ENCODE data around the gene NKAIN1. TPM values are rescaled to one million over a fixed set of nuclear protein-coding genes. Genes with fewer than 3 reads are reported as not detected.

The NKAIN1 gene
- total RNA-seq (0.23 and 0.40 TPM in 2 replicates), polyA plus RNA-seq (0.29 and 0.60 TPM in 2 replicates), polyA minus RNA-seq (0.12 and 0.28 TPM in 2 replicates), Bru-seq, nascent RNA (percentile 14 among the genes with signal in this experiment), BruChase-seq, experiment 1, labeled RNA remaining after a 6-hour chase (percentile 5 among the genes with signal in this experiment), BruChase-seq, experiment 2, labeled RNA remaining after a 2-hour chase (percentile 12 among the genes with signal in this experiment)
- 0.14 and 0.21 TPM in 2 replicates for polyA plus RNA-seq (2011; cell fraction: cytosol; rRNA removed)
- polyA plus RNA-seq (2011; cell fraction: nucleus; rRNA removed) = not detected in 2 replicates
- polyA plus RNA-seq (2012) = 0.16 and 0.27 TPM in 2 replicates
- not detected for polyA minus RNA-seq (2011; cell fraction: cytosol; rRNA and poly(A)+ RNA removed)
- not detected in 2 replicates for polyA minus RNA-seq (2011; cell fraction: nucleus; rRNA and poly(A)+ RNA removed)
- long read RNA-seq = 0 reads

GRCh38 chr1:31239653-31240241, at the start of gene NKAIN1:
TSS of gene NKAIN1 (minus strand) at chr1:31239887. CDS start at chr1:31239547, 340 bp downstream.
- peak within 1 kb of the TSS; percentile 27 for H3K4me2 ChIP-seq (ENCODE audit: insufficient read depth, low read length)
- no peaks in the 10 kb centered on the region for H3K79me2 ChIP-seq (ENCODE audit: control insufficient read depth, insufficient read depth, low read length)
- TF ChIP-seq CTCF (IDR thresholded peaks at IDR 0.05; ENCODE audit: extremely low read depth in 1 of 2, insufficient read depth in 1 of 2, low read depth in 1 of 2, low read length in 2 of 2) (no peak), EZH2 (IDR thresholded peaks at IDR 0.05; ENCODE audit: borderline replicate concordance, low read depth, low read length, severe bottlenecking) (no peak), MAX (IDR thresholded peaks at IDR 0.05; ENCODE audit: insufficient read depth, insufficient read length) (no peak), POLR2AphosphoS5 (IDR thresholded peaks at IDR 0.05; ENCODE audit: insufficient read depth, low read depth, low read length) (no peak)
- no peaks in the 10 kb centered on the region for H4K20me1 ChIP-seq (replicated peaks; ENCODE audit: control insufficient read depth, extremely low read depth, insufficient read depth, low read length)
- peak within 1 kb of the TSS; percentile 39 for H2AFZ ChIP-seq (ENCODE audit: low read depth, low read length)
- no peaks in the 10 kb centered on the region for H3K9me1 ChIP-seq (replicated peaks; ENCODE audit: control insufficient read depth, extremely low read depth, insufficient read depth, low read length)
- intact Hi-C loops (cut with micrococcal nuclease) (no loop called here), dilution Hi-C loops (cut with MboI; ENCODE audit: extremely low pct_ligation_motif_present, low sequenced_read_pairs) (no loop called here)
- BruUV-seq (replicated peaks) = no TSS peak
- FAIRE-seq = no peak
- ChIA-PET POLR2A (no interaction called here), CTCF (no interaction called here)
- no peaks in the 10 kb centered on the region for H3K9me3 ChIP-seq (replicated peaks; ENCODE audit: control insufficient read depth, insufficient read depth, low read length)
- no peaks in the 10 kb centered on the region for H3K36me3 ChIP-seq (ENCODE audit: control insufficient read depth in 2 of 2, extremely low read depth in 1 of 2, insufficient read depth in 2 of 2, low read length in 2 of 2)
- DNase-seq (ENCODE audit: low read depth, low spot score) = no peak
- peaks cover 40 to 45% of the 10 kb centered on the region in 2 experiments for H3K27me3 ChIP-seq (ENCODE audit: control insufficient read depth in 2 of 2, insufficient read depth in 2 of 2, low read length in 2 of 2)
- H3K27ac ChIP-seq (ENCODE audit: insufficient read depth, low read depth, low read length) = no peak within 1 kb of the TSS
- H3K9ac ChIP-seq (replicated peaks; ENCODE audit: extremely low read depth, insufficient read depth, low read length) = no peak within 1 kb of the TSS
- H3K4me3 ChIP-seq (replicated peaks in 1 of 3; ENCODE audit: insufficient read depth in 1 of 3, low read depth in 1 of 3, low read length in 3 of 3) = peak within 1 kb of the TSS in 1 of 3 experiments; percentile 33
- peaks cover 9% of the 10 kb centered on the region for H3K4me1 ChIP-seq (ENCODE audit: control insufficient read depth, extremely low read depth, insufficient read depth, low read length)
